GM18519 (cell line): ENCODE data around the gene MEGF9.

Experiments
- ATAC-seq: cut with Tn5 transposase; IDR thresholded peaks from one replicate; pipeline ENCODE4 v1.9.1; 2021; ENCODE audit warnings: mild to moderate bottlenecking, moderate library complexity; ENCODE audit not compliant: unreplicated experiment, low FRiP score

Gene MEGF9

GRCh38 chr9:120710110-120710981, 3.9 kb downstream of the MEGF9 start:
- no peak for ATAC-seq

- ATAC-seq: no peak
Observed at GRCh38 chr9:120708526-120709224, 5.6 kb downstream of the MEGF9 start.

GRCh38 chr9:120707170-120707569, 7.1 kb downstream of the MEGF9 start:
- ATAC-seq: no peak

GRCh38 chr9:120705174-120705573, 9.1 kb downstream of the MEGF9 start:
- no peak for ATAC-seq

DNA sequence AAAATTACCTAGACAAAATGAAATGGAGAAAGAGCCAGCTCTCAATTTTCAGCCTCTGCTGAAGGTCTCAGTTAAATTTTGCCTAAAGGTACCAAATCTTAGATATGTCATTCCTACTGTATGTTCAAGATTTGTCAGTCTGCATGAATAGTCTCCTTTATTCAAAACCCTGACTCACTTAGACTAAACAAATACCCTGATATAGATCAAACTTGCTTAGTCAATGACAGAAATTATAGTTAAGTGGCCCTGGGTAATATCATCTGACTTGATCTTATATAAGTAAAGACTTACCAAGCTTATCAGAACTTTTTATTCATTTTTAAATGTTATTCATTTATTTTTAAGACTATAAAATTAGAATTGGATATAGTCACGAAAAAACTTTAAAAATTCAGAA, 12.2 kb downstream of the MEGF9 start:
- ATAC-seq: no peak

GRCh38 chr9:120701248-120701647, 13.0 kb downstream of the MEGF9 start:
- no peak for ATAC-seq

- ATAC-seq: no peak
Observed at GRCh38 chr9:120698766-120699165, 15.5 kb downstream of the MEGF9 start.

DNA sequence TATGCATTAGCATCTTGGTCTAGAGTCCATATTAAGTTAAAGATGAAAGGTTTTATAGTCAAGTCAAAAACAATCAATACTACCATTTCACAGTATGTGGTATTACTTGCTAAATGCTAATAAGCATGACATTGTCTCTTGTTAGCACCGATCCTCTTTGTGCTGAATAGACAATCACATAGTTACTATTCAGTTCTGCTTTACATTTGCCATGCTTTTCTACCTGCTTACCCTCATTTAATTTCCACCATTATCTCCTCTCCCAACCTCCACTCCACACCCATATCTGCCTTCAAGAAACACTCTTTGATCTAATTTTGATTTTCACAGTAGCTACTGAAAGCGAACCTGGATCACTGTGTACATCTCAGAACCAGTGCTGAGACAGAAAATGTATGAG, 16.8 kb downstream of the MEGF9 start:
- no peak for ATAC-seq

- ATAC-seq: no peak
Observed at GRCh38 chr9:120696551-120697230, 17.6 kb downstream of the MEGF9 start.

- ATAC-seq: no peak
Observed at GRCh38 chr9:120694559-120694958, 19.7 kb downstream of the MEGF9 start.

DNA sequence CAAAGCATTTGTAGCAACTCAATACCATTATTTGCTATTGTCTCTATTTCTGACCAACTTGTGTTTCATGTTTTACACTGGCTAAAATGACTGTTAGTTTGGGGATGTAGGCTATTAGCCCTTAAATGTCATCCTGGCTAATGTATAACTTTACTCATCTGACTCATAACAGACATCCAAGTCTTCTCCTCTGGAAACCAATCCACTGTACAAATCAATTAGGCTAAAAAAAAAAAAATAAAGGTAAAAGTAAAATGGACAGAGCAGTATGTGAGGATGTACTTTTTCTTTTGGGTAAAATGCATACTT, 20.6 kb downstream of the MEGF9 start:
- no peak for ATAC-seq

GRCh38 chr9:120692901-120693699, 21.2 kb downstream of the MEGF9 start:
- ATAC-seq: no peak

GRCh38 chr9:120690372-120690771, 23.9 kb downstream of the MEGF9 start:
- ATAC-seq: no peak

DNA sequence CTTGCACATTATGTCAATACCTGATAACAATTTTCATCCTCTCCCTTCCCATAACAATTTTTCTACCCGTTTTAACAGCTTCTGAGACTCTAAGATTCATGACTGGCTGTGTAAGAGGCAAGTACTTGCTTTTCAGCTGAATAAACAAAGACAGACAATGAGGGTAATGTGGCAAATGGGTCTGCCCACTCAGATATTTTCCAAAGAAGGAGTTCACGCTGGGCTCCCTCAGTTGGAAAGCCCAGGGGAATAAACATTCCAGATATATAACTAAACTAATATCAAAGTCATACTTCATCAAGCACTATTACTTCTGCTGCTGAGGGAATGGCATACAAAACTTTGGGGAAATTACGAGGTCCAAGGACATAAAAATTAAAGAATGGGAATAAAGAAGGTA, 24.4 kb downstream of the MEGF9 start:
- ATAC-seq: no peak

- ATAC-seq: no peak
Observed at GRCh38 chr9:120688758-120689157, 25.5 kb downstream of the MEGF9 start.

DNA sequence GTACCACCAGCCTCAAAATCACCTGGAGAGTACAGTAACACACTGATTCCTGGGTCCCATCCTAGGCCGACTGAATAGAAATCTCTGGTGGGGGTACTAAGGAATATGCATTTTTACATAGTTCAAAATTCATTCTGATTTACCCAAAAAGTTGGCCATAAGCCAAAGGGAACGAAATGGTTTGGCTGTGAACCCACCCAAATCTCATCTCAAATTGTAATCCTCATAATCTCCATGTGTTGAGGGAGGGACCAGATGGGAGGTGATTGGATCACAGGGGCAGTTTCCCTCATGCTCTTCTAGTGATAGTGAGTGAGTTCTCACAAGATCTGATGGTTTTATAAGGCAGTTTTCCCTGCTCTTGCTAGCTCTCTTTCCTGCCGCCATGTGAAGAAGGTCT, 31.1 kb downstream of the MEGF9 start:
- ATAC-seq: no peak

- no peak for ATAC-seq
Observed at GRCh38 chr9:120681121-120681520, 33.1 kb downstream of the MEGF9 start.

DNA sequence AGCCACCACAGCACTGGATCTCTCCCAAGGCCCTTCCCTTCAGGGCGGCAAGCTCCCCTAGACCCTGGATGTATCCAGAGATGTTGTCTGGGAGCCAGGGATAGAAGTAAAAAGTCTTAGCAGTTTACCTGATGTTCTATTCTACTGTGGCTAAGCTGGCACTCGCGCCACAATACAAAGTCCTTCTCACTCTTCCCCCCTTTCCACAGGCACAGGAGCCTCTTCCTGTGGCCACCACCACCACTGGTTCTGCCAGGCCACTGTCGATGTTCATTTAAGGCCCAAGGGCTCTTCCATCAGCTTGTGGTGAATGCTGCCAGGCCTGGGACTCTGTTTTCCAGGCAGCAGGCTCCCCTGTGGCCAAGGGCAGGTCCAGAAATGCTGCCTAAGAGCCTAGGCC, 33.7 kb downstream of the MEGF9 start:
- ATAC-seq: no peak

DNA sequence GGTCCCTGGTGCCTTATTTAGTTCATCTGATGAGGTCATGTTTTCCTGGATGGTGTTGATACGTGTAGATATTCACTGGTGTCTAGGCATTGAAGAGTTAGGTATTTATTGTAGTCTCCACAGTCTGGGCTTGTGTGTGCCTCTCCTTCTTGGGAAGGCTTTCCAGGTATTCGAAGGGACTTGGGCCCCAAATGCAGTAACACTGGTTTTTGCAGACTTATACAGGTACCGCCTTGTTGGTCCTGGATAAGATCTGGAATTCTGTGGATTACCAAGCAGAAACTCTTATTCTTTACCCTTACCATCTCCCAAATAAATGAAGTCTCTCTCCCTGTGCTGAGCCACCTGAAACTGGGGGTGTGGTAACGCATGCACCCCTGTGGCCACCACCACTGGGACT, 34.1 kb downstream of the MEGF9 start:
- ATAC-seq: no peak

GRCh38 chr9:120677965-120678364, 36.3 kb downstream of the MEGF9 start:
- ATAC-seq: no peak
